NCI-H748 treated with DMSO at 0.1 percent for 48 hours (cell line): ENCODE results near the gene LRRC3C.
"Not testable (repeated sequence)": the region's sequence is repeated elsewhere in the genome, so short reads cannot be mapped to it uniquely, and the experiment has no call there.

Experiments used
- DNase-seq: peaks from one replicate; lab custom pipeline; 2025; lab: John Stamatoyannopoulos, UW

LRRC3C gene

GRCh38 chr17:39924691-39925055, 2.9 kb upstream of the LRRC3C start:
- no peak for DNase-seq

DNA sequence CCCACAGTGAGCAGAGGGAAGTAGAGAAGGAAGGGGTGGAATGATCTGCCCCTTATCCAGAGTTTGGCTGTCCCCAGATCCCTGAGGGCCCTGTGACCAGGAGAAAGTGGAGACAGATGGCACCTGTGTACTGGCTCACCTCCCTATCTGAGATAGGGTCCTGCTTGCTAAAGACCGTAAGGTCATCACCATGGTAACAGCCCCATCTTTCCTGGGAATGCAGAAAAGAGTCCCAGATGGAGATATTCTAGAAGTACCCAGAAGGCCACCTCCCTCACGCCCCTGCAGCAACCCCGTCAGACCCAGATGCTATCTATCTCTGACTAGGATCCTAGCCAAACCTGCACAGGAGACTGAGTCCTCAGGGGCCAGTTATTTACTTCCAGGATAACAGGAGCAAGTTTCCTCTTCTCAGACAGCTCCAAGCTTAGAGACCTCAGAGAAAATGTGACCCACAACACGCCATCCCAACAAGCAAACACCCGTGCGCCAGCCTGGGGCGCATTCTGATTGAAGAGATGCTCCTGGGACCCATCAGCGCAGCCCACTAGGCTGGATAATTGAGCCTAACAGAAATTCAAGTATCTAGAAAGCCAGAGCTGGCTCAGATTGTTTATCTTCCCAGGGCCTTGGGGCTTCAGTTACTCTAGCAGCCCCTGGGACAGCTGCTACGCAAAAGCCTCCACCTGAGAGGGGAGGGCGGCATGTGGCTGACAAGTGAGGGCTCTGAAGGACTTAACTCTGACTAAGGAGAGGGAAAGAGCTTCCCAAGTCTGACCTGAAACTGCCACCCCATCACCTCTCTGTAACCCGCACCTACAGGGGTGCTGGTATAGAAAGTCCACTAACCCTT, 2.0 kb upstream of the LRRC3C start:
- no peak for DNase-seq

DNA sequence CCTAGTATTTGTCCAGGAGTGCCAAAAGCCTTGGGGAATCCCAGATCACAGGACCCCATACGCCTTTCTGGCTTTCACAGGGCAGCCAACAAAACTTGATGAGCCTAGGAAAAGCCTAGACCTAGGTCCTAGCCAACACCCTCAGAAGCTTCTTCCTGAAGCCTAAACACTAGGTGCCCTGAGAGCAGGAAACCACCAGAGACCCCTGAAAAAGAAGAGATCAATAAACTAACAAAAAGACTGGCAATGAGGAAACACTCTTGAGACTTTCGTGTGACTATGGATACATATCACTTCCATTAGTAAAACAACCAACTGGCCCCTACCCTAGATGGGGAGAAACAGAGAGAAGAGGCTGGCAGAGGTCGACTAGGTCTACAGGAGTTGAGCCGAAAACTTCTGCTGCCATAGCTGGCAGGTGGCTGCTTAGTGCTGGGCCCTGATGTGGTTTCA, 1.4 kb upstream of the LRRC3C start:
- no peak for DNase-seq

DNA sequence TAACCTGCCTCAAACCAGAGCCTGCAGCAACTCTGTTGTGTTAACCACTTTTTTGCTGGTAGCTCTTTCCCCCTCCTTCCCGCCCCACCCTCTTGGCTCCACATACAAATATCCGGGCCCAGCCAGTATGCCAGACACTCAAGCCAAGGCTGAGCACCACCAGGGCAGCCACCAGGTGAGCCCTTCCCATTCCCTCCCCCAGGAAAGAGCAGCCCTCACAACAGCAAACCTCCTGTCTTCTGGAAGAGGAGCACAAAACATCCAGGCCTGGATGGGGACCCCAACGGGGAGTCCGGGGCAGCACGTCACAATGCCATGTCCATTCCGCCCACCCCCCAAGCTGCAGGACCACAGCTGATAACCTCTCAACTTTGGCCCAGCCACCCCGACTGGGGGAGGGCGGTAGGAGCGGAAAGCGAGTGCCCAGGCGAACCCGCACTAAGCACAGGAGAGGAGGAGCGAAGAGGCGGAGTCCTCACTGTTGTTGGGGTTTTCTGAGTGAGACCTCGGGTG, 888 bp upstream of the LRRC3C start:
- DNase-seq: no peak

DNA sequence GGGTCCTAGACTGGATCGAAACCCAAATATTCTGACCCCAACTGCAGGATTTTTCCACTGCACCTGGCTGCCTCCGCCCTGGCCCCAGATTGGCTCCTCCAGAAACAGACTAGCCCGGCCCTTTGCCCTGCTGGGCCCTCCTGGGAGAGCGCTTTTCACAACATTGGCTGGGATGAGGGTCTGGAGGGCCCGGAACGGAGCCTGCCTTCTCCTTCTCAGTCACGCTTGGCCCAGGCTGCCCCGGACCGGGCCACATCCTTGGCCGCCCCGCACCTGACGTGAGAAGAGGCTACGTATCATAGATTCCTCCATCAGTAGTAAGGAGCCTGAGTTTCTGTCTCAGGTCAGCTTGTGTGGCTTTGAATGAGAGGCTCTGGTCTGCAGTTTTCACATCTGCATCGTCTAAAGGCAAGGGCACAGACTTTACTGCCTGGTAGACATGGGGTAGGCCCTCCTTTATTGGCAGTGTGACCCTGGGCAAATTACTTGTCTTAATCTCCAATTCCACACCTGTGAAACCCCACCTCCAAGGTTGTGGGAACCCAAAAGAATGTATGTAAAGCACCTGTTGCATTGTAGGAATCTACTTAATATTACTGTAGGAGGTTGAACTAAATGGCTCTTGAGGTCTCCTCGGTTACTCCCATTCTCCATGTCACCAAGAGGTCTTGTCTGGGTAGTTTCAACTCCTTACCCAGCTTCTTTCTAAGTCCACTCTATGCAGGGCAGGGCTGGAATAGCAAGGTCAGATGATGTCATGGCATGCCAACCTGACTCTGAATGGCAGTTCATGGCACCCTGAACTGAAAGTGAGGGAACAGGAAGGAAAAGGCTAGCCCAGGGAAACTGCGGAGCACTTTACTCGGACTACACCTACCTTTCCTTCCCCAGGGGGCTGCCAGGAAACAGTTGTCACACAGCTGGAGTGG, 661 bp downstream of the LRRC3C start:
- DNase-seq: no peak

DNA sequence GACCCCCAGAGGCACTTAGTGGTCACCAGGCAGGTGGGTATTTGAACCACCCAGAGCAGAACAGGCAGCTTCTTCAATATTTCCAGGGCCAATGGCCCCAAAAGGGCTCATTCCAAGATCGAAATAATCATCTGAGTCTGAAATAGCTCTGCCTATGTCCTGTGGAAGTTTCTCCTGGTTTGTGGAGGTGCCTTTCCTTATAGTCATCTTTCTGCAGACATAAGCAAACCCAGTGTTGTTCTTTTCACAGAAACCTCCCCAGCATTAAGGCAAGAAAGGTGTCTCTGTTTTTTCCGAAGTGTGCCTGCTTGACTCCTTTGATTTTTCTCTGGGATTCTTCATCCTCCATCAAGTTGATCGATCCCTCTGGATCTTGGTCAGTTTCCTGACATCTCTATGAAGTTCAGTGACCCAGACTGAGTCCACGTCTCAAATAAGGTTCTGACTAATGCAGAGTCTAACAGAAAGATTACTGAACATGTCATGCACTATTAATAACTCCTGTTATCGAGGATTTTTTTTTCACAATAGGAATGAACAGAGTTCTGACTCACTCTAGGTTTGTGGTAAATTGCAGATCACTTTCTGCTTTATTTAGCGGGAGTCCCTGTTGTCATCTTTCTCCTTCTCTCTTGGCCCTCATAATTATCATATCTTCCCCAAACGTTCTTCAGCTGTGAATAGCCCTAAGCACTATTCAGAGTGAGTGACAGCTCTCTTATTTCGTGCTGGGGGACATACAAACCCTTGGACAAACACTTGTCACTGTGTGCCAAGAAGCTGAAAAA, 1.5 kb downstream of the LRRC3C start:
- no peak for DNase-seq

DNA sequence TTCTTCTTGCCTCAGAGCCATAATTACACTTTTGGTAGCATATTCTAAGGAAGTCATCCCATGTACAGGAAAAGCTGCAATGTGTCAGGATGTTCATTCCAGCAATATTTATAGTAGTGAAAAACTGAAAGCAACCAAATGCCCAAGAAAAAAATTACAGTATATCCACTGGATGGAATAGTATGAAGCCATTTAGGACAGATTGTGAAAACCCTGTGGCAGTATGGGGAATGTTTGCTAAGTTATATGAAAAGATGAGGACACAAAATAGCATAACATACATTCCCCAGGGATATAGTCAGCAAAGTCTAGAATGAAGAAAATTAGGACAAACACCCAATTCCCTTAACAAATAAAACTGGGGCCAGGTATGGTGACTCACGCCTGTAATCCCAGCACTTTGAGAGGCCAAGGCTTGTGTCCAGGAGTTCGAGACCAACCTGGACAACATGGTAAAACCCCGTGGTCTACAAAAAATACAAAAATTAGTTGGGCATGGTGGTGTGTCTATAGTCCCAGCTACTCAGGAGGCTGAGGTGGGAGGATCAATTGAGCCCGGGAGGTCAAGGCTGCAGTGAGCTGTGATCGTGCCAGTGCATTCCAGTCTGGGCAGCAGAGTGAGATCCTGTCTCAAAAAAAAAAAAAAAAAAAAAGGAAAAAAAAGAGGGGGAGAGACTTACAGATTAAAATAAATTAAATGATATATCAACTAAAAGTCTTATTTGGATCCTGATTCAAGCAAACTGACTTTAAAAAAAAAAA, 2.3 kb downstream of the LRRC3C start:
- DNase-seq: no peak

- DNase-seq: no peak
Observed at GRCh38 chr17:39933912-39934311, 6.4 kb downstream of the LRRC3C start.

DNA sequence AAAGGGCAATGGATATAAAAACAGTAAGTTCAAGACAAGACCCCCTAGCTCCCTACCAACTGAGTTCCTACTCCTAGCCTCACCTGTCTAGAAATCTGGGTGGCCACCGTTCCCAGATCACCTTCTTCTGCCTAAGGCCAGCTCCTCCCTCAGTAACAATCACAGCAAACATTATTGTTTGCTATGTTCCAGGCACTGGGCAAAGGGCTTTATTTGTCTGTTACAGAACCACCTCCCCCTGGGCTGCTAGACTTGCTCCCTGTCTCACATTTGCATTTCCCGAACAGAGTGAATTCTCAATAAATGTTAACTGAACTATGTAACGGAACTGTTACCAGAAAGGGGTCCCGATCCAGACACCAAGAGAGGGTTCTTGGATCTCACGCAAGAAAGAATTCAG, 6.8 kb downstream of the LRRC3C start:
- DNase-seq: no peak

GRCh38 chr17:39935909-39936308, 8.4 kb downstream of the LRRC3C start:
- no peak for DNase-seq

- no peak for DNase-seq
Observed at GRCh38 chr17:39937447-39937846, 9.9 kb downstream of the LRRC3C start.

DNA sequence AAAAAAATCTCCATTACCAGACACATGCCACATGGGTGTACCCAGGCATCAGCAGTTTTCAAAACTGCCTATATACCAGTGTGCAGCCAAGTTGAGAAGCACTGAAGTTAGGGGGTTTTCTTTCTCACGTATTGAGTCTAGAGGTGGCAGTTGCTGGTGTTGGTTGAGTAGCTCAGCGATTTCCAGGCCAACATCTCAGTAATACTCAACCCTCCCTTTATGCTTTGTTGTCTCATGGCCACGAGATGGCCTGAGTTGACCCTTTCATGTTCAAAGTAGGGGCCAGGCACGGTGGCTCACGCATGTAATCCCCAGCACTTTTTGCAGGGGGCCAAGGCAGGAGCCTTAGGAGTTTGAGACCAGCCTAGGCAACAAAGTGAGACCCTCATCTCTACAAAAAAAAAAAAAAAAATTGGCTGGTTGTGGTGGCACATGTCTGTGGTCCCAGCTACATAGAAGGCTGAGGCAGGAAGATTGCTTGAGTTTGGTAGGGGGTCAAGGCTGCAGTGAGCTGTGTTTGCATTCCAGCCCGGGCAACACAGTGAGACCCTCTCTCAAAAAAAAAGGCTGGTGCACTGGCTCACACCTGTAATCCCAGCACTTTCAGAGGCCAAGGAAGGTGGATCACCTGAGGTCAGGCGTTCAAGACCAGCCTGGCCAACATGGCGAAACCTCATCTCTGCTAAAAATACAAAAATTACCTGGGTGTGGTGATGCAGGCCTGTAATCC, 10.8 kb downstream of the LRRC3C start:
- no peak for DNase-seq

DNA sequence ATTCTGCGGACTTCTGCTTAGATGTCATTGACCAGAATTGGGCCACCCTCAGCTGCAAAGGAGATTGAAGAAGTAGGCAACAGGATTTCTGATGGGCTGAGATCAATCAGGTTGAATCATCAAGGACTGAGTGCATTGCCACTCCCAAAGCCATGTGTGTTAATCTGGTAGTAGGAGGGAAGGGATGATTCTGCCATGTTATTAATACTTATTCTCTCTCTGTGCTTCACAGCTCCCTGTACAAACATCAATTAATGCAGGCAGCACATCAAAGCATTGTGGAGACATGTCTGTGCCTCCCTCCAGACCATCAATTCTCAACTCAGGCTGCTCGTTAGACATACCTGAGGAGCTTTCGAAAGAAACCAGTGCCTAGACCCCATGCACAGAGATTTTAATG, 11.6 kb downstream of the LRRC3C start:
- DNase-seq: no peak

GRCh38 chr17:39939588-39940419, 12.3 kb downstream of the LRRC3C start:
- no peak for DNase-seq

DNA sequence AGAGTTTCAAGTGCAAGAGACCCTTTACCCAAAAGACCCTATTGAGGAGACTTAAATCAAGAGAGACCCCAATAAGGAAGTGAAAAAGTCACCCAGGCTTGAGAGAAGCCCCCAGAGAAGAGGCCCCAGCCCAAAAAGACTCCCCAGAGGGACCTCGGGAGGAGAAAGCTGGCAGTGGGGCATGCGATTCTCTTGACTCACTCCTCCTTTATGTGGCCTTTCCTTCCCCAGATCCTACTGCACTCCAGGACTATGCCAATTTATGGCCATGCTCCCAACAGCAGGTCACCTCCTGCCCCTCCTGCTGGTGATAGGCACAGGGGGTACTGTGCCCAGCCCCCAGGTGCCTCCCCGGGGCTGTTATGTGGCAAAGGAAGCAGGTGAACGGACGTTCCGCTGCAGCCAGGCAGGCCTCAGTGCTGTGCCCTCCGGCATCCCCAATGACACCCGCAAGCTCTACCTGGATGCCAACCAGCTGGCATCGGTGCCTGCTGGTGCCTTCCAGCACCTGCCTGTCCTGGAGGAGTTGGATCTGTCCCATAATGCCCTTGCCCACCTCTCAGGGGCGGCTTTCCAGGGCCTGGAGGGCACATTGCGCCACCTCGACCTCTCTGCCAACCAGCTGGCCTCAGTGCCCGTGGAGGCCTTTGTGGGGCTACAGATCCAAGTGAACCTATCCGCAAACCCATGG, 16.3 kb downstream of the LRRC3C start:
- DNase-seq: no peak

DNA sequence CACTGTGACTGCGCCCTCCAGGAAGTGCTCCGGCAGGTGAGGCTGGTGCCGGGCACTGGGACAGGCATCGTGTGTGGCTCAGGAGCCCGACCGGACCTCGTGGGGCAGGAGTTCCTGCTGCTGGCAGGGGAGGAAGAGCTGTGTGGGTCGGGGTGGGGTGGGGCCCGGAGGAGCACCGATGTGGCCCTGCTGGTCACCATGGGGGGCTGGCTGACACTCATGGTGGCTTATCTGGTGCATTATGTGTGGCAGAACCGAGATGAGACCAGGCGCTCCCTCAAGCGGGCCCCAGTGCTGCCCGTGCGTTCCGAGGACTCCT, 16.8 kb downstream of the LRRC3C start:
- no peak for DNase-seq

DNA sequence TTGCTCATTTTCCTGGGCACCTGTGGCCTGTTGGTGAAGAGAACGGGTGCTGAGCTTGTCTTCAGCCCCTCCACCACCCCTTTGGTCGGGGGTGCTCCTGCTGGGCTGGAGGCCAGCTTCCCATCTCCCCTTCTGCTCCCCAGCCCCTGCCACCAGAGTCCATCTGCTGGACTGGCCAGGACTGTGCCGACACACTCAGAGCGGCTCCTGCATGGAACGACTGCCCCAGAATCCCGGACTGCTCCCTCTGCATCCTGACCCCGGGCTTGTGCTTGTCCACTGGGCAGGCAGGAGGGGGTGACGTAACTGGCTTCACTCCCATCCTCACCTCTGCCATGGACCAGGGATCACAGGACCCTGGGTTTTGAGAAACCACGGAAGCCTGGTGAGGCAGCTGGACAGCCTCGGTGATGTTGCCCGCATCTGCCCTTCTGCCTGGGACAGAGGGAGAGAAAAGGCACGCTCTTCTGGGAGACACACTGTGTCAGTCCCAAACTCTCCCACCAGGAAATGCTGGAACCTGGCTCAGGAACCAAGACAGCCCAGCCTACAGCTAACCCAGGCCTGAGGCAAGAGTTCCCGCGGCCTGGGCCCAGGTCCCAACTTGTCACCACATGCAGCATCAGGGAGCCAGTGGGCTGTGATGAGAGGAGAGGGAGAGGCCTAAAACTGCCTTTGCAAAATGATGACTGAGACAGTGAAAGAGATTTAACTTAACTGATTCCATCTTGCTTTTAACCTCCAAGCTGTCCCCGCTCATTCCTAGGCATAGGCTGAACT, 19.2 kb downstream of the LRRC3C start:
- no peak for DNase-seq

GRCh38 chr17:39948489-39948828, 20.9 kb downstream of the LRRC3C start:
- not testable (repeated sequence) for DNase-seq

GRCh38 chr17:39949028-39949427, 21.5 kb downstream of the LRRC3C start:
- no peak for DNase-seq
